Measurements from ENCODE around the gene FREM1.

The FREM1 gene

DNA sequence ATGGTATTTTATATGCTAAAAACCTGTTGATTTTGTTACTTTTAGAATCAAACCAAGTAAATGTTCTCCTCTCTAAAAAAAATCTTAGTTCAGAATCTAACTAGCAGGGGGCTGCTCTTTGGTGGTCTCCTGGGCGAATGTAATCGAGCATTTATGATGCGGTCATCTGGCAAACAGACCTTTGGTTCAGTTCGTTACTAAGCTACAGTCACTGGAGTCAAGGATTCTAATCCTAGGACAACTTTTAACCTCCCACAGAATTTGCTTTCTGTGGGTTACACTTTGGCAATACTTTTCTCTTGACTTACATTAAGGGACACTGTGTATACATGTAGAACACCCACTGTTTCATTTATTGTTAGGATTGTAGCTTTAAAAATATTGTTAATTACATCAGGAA lies 26.3 kb upstream of the FREM1 start:
- no peak overlapping the region for H2BK15ac ChIP-seq (ENCODE audit: low read length)
- H3K79me1 ChIP-seq (ENCODE audit: low read depth, low read length): no peaks in the 10 kb centered on the region
- H3K4me2 ChIP-seq (ENCODE audit: insufficient read depth, low read length, poor library complexity, severe bottlenecking): no peak overlapping the region
- H3K18ac ChIP-seq (ENCODE audit: low read length): no peak overlapping the region
- H3K23ac ChIP-seq (ENCODE audit: low read depth, low read length, poor library complexity): no peak overlapping the region
- no peak overlapping the region for H2BK12ac ChIP-seq (ENCODE audit: low read length)
- no peak overlapping the region for H2BK5ac ChIP-seq (ENCODE audit: low read length)
- H3K4me3 ChIP-seq (ENCODE audit: low read length in 2 of 2): no peak overlapping the region
- H3K27me3 ChIP-seq (ENCODE audit: control insufficient read depth in 3 of 3, insufficient read depth in 3 of 3, low read depth in 1 of 3, low read length in 3 of 3): no peaks in the 10 kb centered on the region
- peak overlapping the region; percentile 64 for H2AFZ ChIP-seq (ENCODE audit: low read length)
- peaks cover 9 to 18% of the 10 kb centered on the region in 2 donors for H3K4me1 ChIP-seq (ENCODE audit: control insufficient read depth in 2 of 2, insufficient read depth in 1 of 2, low read depth in 1 of 2, low read length in 2 of 2)
- H3K14ac ChIP-seq (ENCODE audit: low read length): no peak overlapping the region
- no peak overlapping the region for H2BK120ac ChIP-seq (ENCODE audit: low read depth, low read length)
- DNase-seq (ENCODE audit: low spot score): no peak
- no peak overlapping the region for H4K8ac ChIP-seq (ENCODE audit: low read depth, low read length)
- no peak overlapping the region for H4K91ac ChIP-seq (ENCODE audit: low read depth, low read length, poor library complexity)
- H3K4ac ChIP-seq (ENCODE audit: low read length): no peak overlapping the region
- H3K9me3 ChIP-seq (replicated peaks in 1 of 2; ENCODE audit: control insufficient read depth in 2 of 2, insufficient read depth in 1 of 2, low read depth in 1 of 2, low read length in 2 of 2): peaks cover 0 to 6% of the 10 kb centered on the region in 2 donors
- no CpG with 5 or more reads among the region's 4 CpGs for WGBS, 2 donors (ENCODE audit: extremely low coverage in 2 of 2, insufficient read length in 2 of 2, insufficient replicate concordance in 1 of 2)
- no peak overlapping the region for H3K27ac ChIP-seq (replicated peaks; ENCODE audit: low read length)
- H3K9ac ChIP-seq (ENCODE audit: low read depth, low read length, poor library complexity): no peak overlapping the region
- no peak overlapping the region for H2AK5ac ChIP-seq (ENCODE audit: low read depth, low read length)
- H3K36me3 ChIP-seq (replicated peaks in 1 of 2; ENCODE audit: control insufficient read depth in 2 of 2, insufficient read depth in 2 of 2, low read length in 2 of 2): no peaks in the 10 kb centered on the region

GRCh38 chr9:14935964-14936363 lies 25.7 kb upstream of the FREM1 start:
- no peak overlapping the region for H3K23ac ChIP-seq (ENCODE audit: low read depth, low read length, poor library complexity)
- H3K36me3 ChIP-seq (replicated peaks in 1 of 2; ENCODE audit: control insufficient read depth in 2 of 2, insufficient read depth in 2 of 2, low read length in 2 of 2): peaks cover 0 to 4% of the 10 kb centered on the region in 2 donors
- H2BK120ac ChIP-seq (ENCODE audit: low read depth, low read length): no peak overlapping the region
- H3K4ac ChIP-seq (ENCODE audit: low read length): no peak overlapping the region
- no peak overlapping the region for H2BK5ac ChIP-seq (ENCODE audit: low read length)
- H3K9me3 ChIP-seq (replicated peaks in 1 of 2; ENCODE audit: control insufficient read depth in 2 of 2, insufficient read depth in 1 of 2, low read depth in 1 of 2, low read length in 2 of 2): peaks cover 0 to 6% of the 10 kb centered on the region in 2 donors
- H2BK15ac ChIP-seq (ENCODE audit: low read length): no peak overlapping the region
- H3K4me2 ChIP-seq (ENCODE audit: insufficient read depth, low read length, poor library complexity, severe bottlenecking): no peak overlapping the region
- H2AFZ ChIP-seq (ENCODE audit: low read length): peak overlapping the region; percentile 64
- no peak overlapping the region for H3K14ac ChIP-seq (ENCODE audit: low read length)
- no CpG with 5 or more reads among the region's 1 CpG for WGBS, 2 donors (ENCODE audit: extremely low coverage in 2 of 2, insufficient read length in 2 of 2, insufficient replicate concordance in 1 of 2)
- no peak for DNase-seq (ENCODE audit: low spot score)
- H3K27me3 ChIP-seq (ENCODE audit: control insufficient read depth in 3 of 3, insufficient read depth in 3 of 3, low read depth in 1 of 3, low read length in 3 of 3): no peaks in the 10 kb centered on the region
- H2BK12ac ChIP-seq (ENCODE audit: low read length): no peak overlapping the region
- H3K18ac ChIP-seq (ENCODE audit: low read length): no peak overlapping the region
- no peak overlapping the region for H2AK5ac ChIP-seq (ENCODE audit: low read depth, low read length)
- no peak overlapping the region for H3K4me3 ChIP-seq (ENCODE audit: low read length in 2 of 2)
- no peak overlapping the region for H4K91ac ChIP-seq (ENCODE audit: low read depth, low read length, poor library complexity)
- H3K4me1 ChIP-seq (ENCODE audit: control insufficient read depth in 2 of 2, insufficient read depth in 1 of 2, low read depth in 1 of 2, low read length in 2 of 2): peaks cover 9 to 18% of the 10 kb centered on the region in 2 donors
- no peaks in the 10 kb centered on the region for H3K79me1 ChIP-seq (ENCODE audit: low read depth, low read length)
- H3K27ac ChIP-seq (replicated peaks; ENCODE audit: low read length): no peak overlapping the region
- no peak overlapping the region for H4K8ac ChIP-seq (ENCODE audit: low read depth, low read length)
- no peak overlapping the region for H3K9ac ChIP-seq (ENCODE audit: low read depth, low read length, poor library complexity)

DNA sequence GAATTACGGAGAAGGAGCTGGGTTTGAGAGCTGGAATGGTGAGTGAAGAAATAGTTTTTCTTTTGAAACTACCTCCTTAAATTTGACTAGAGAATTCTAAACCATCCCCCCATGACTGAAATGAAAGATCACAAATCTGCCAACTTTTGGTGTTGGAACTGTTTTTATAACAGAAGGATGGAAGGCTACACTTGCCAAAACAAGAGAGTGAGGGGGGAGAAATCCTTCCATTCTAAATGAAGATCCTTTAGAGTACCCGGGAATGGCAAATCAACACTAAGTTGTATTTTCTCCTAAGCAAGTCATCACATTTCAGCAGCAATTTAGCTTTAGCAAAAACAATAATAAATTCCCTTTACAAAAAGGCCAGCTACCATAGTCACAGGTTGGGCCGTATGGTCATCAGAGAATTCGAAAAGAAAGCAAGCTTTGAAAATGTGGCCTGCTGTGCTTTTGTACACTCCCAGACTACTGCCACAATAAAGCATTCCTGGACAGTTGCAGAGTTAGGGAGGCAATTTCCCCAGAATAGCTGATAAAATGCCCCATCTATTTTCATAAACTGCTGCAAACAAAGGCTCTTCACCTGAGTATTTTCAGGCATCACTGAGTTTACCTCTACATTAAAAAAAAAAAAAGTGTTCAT lies 25.0 kb upstream of the FREM1 start:
- no peak overlapping the region for H3K23ac ChIP-seq (ENCODE audit: low read depth, low read length, poor library complexity)
- no peaks in the 10 kb centered on the region for H3K27me3 ChIP-seq (ENCODE audit: control insufficient read depth in 3 of 3, insufficient read depth in 3 of 3, low read depth in 1 of 3, low read length in 3 of 3)
- no peaks in the 10 kb centered on the region for H3K79me1 ChIP-seq (ENCODE audit: low read depth, low read length)
- no peak overlapping the region for H3K9ac ChIP-seq (ENCODE audit: low read depth, low read length, poor library complexity)
- H3K18ac ChIP-seq (ENCODE audit: low read length): no peak overlapping the region
- no peak overlapping the region for H4K8ac ChIP-seq (ENCODE audit: low read depth, low read length)
- no peak overlapping the region for H2BK5ac ChIP-seq (ENCODE audit: low read length)
- H2BK12ac ChIP-seq (ENCODE audit: low read length): no peak overlapping the region
- no peak overlapping the region for H3K4ac ChIP-seq (ENCODE audit: low read length)
- no peak overlapping the region for H3K4me2 ChIP-seq (ENCODE audit: insufficient read depth, low read length, poor library complexity, severe bottlenecking)
- H2AK5ac ChIP-seq (ENCODE audit: low read depth, low read length): no peak overlapping the region
- H3K4me3 ChIP-seq (ENCODE audit: low read length in 2 of 2): no peak overlapping the region
- peaks cover 0 to 7% of the 10 kb centered on the region in 2 donors for H3K36me3 ChIP-seq (replicated peaks in 1 of 2; ENCODE audit: control insufficient read depth in 2 of 2, insufficient read depth in 2 of 2, low read length in 2 of 2)
- H2BK15ac ChIP-seq (ENCODE audit: low read length): no peak overlapping the region
- DNase-seq (ENCODE audit: low spot score): peak; percentile 56
- H2BK120ac ChIP-seq (ENCODE audit: low read depth, low read length): no peak overlapping the region
- H3K14ac ChIP-seq (ENCODE audit: low read length): no peak overlapping the region
- peaks cover 9 to 18% of the 10 kb centered on the region in 2 donors for H3K4me1 ChIP-seq (ENCODE audit: control insufficient read depth in 2 of 2, insufficient read depth in 1 of 2, low read depth in 1 of 2, low read length in 2 of 2)
- no CpG with 5 or more reads among the region's 4 CpGs for WGBS, 2 donors (ENCODE audit: extremely low coverage in 2 of 2, insufficient read length in 2 of 2, insufficient replicate concordance in 1 of 2)
- H3K9me3 ChIP-seq (replicated peaks in 1 of 2; ENCODE audit: control insufficient read depth in 2 of 2, insufficient read depth in 1 of 2, low read depth in 1 of 2, low read length in 2 of 2): peaks cover 0 to 6% of the 10 kb centered on the region in 2 donors
- H4K91ac ChIP-seq (ENCODE audit: low read depth, low read length, poor library complexity): no peak overlapping the region
- H3K27ac ChIP-seq (replicated peaks; ENCODE audit: low read length): peak overlapping the region; percentile 55
- H2AFZ ChIP-seq (ENCODE audit: low read length): no peak overlapping the region

DNA sequence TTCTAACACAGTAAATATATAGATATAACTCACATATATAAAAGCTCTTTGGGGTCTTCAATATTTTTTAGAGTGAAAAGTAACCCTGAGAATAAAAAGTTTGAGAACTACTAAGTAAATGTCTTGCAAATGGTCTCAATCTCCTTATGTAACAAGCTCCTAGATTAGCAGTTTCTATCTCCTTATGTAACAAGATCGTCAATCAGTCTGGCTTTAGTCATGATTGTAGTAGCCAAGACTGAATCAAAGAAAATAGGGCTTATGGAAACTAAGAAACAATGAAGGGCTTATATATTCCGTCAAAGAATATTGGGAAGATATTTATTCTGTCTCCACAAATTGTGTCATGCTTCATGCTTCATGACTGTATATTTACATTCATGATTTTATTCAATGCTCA lies 22.4 kb upstream of the FREM1 start:
- Histone ChIP-seq H3K9ac (ENCODE audit: low read depth, low read length, poor library complexity) (no peak overlapping the region), H3K79me1 (ENCODE audit: low read depth, low read length) (no peaks in the 10 kb centered on the region), H2BK15ac (ENCODE audit: low read length) (no peak overlapping the region), H3K14ac (ENCODE audit: low read length) (no peak overlapping the region), H3K9me3 (replicated peaks in 1 of 2; ENCODE audit: control insufficient read depth in 2 of 2, insufficient read depth in 1 of 2, low read depth in 1 of 2, low read length in 2 of 2) (peaks cover 2 to 3% of the 10 kb centered on the region in 2 donors), H3K27me3 (ENCODE audit: control insufficient read depth in 3 of 3, insufficient read depth in 3 of 3, low read depth in 1 of 3, low read length in 3 of 3) (no peaks in the 10 kb centered on the region), H3K27ac (replicated peaks; ENCODE audit: low read length) (no peak overlapping the region), H2BK5ac (ENCODE audit: low read length) (no peak overlapping the region), H3K4me1 (ENCODE audit: control insufficient read depth in 2 of 2, insufficient read depth in 1 of 2, low read depth in 1 of 2, low read length in 2 of 2) (peaks cover 8 to 16% of the 10 kb centered on the region in 2 donors), H3K23ac (ENCODE audit: low read depth, low read length, poor library complexity) (no peak overlapping the region), H2AK5ac (ENCODE audit: low read depth, low read length) (no peak overlapping the region), H3K4ac (ENCODE audit: low read length) (no peak overlapping the region), H3K4me2 (ENCODE audit: insufficient read depth, low read length, poor library complexity, severe bottlenecking) (no peak overlapping the region), H4K8ac (ENCODE audit: low read depth, low read length) (no peak overlapping the region), H3K4me3 (ENCODE audit: low read length in 2 of 2) (no peak overlapping the region), H3K36me3 (replicated peaks in 1 of 2; ENCODE audit: control insufficient read depth in 2 of 2, insufficient read depth in 2 of 2, low read length in 2 of 2) (peaks cover 0 to 7% of the 10 kb centered on the region in 2 donors), H2BK12ac (ENCODE audit: low read length) (no peak overlapping the region), H2AFZ (ENCODE audit: low read length) (no peak overlapping the region), H2BK120ac (ENCODE audit: low read depth, low read length) (no peak overlapping the region), H4K91ac (ENCODE audit: low read depth, low read length, poor library complexity) (no peak overlapping the region), H3K18ac (ENCODE audit: low read length) (no peak overlapping the region)
- no CpG with 5 or more reads among the region's 2 CpGs for WGBS, 2 donors (ENCODE audit: extremely low coverage in 2 of 2, insufficient read length in 2 of 2, insufficient replicate concordance in 1 of 2)
- DNase-seq (ENCODE audit: low spot score): no peak

All from neuronal stem cell (in vitro differentiated cells).